Measurements from ENCODE around the gene SVOP.

The SVOP gene

GRCh38 chr12:108884116-108885012 is 136.5 kb downstream of the SVOP start:
- no peak for FAIRE-seq
- DNase-seq (ENCODE audit: insufficient read length, low spot score): no peak
- TF ChIP-seq CTCF (IDR thresholded peaks at IDR 0.05; ENCODE audit: insufficient read depth, missing control alignments): peak; percentile 59

GRCh38 chr12:108881953-108882352 is 138.9 kb downstream of the SVOP start:
- no peak for TF ChIP-seq CTCF (IDR thresholded peaks at IDR 0.05; ENCODE audit: insufficient read depth, missing control alignments)
- FAIRE-seq: no peak
- no peak for DNase-seq (ENCODE audit: insufficient read length, low spot score)

GRCh38 chr12:108879615-108880254 is 141.1 kb downstream of the SVOP start, which contains the start of gene DAO:
DAO (plus strand) TSS chr12:108880092; CDS start chr12:108885007, 4,915 bp downstream.
- FAIRE-seq (no peak), DNase-seq (ENCODE audit: insufficient read length, low spot score) (no peak)
- TF ChIP-seq CTCF (IDR thresholded peaks at IDR 0.05; ENCODE audit: insufficient read depth, missing control alignments): no peak

GRCh38 chr12:108876550-108876949 is 144.3 kb downstream of the SVOP start:
- TF ChIP-seq CTCF (IDR thresholded peaks at IDR 0.05; ENCODE audit: insufficient read depth, missing control alignments): no peak
- no peak for FAIRE-seq
- DNase-seq (ENCODE audit: insufficient read length, low spot score): no peak

GRCh38 chr12:108875682-108876361 is 145.0 kb downstream of the SVOP start:
- FAIRE-seq (no peak), DNase-seq (ENCODE audit: insufficient read length, low spot score) (no peak)
- no peak for TF ChIP-seq CTCF (IDR thresholded peaks at IDR 0.05; ENCODE audit: insufficient read depth, missing control alignments)

- FAIRE-seq: no peak
- TF ChIP-seq CTCF (IDR thresholded peaks at IDR 0.05; ENCODE audit: insufficient read depth, missing control alignments): no peak
- no peak for DNase-seq (ENCODE audit: insufficient read length, low spot score)
Measured at GRCh38 chr12:108875280-108875679, 145.6 kb downstream of the SVOP start.

Data from D721Med (cell line).